CD4-positive, alpha-beta T cell (primary cell): Measurements from ENCODE around the gene NETO2. TPM values are rescaled to one million over a fixed set of nuclear protein-coding genes. Genes with fewer than 3 reads are reported as not detected.
A peak's percentile ranks its signal among the peaks of the same experiment; 100 is the strongest.

ENCODE experiments used
- ATAC-seq: fragments of 200-7000 bp; cut with Tn5 transposase; one replicate; pipeline ENCODE4 v1.10.0; 2022; ENCODE audit warnings: mild to moderate bottlenecking; ENCODE audit not compliant: poor library complexity
- CTCF ChIA-PET: fragments of 350-600 bp; sonication (Branson Sonifier 250); formaldehyde crosslinking; loops from one replicate; lab custom pipeline; 2021; ENCODE audit warnings: antibody characterized with exemption, inconsistent platforms; lab: Charles Lee
- POLR2A ChIA-PET: fragments of 350-600 bp; sonication (Branson Sonifier 250); formaldehyde crosslinking; loops from one replicate; lab custom pipeline; 2021; ENCODE audit warnings: antibody characterized with exemption, inconsistent platforms; lab: Charles Lee
- DNase-seq, 14 experiments: peaks; one replicate each; pipeline ENCODE4 v3.0.0-alpha.2; 2013 to 2020; ENCODE audit warnings: mixed read lengths in 2 of 14
- H3K27ac ChIP-seq, 2 donors: one replicate each; pipeline versions ENCODE4 v1.5.1 to v1.7.0; 2013; ENCODE audit warnings: low read length in 2 of 2, low read depth in 1 of 2, mild to moderate bottlenecking in 1 of 2
- H3K27me3 ChIP-seq, 2 experiments: 1 replicate in 1 of 2; 2 replicates in 1 of 2; pipeline versions ENCODE4 v1.6.1 to v1.7.0; 2013; ENCODE audit warnings: low read length in 2 of 2, control low read depth in 1 of 2, mild to moderate bottlenecking in 1 of 2, moderate library complexity in 1 of 2; ENCODE audit not compliant: insufficient read depth in 2 of 2, control insufficient read depth in 1 of 2
- H3K36me3 ChIP-seq: one replicate; pipeline ENCODE4 v1.6.1; 2013; ENCODE audit warnings: low read length, control low read depth; ENCODE audit not compliant: insufficient read depth
- H3K4me1 ChIP-seq: one replicate; pipeline ENCODE4 v1.6.1; 2013; ENCODE audit warnings: low read length, control low read depth; ENCODE audit not compliant: insufficient read depth
- H3K4me3 ChIP-seq: one replicate; pipeline ENCODE4 v1.5.1; 2013; ENCODE audit warnings: mild to moderate bottlenecking, low read length, moderate library complexity
- H3K9me3 ChIP-seq, 2 experiments: 1 replicate in 1 of 2; 2 replicates in 1 of 2; pipeline versions ENCODE4 v1.6.1 to v1.7.0; 2013; ENCODE audit warnings: low read length in 2 of 2, mild to moderate bottlenecking in 2 of 2, control low read depth in 1 of 2, moderate library complexity in 1 of 2; ENCODE audit not compliant: control insufficient read depth in 1 of 2, insufficient read depth in 1 of 2
- H3K27ac Mint-ChIP-seq: one replicate; pipeline ENCODE4 v1.8.0; 2020; ENCODE audit warnings: mixed read lengths
- H3K27me3 Mint-ChIP-seq: one replicate; pipeline ENCODE4 v1.8.0; 2021; ENCODE audit warnings: mixed read lengths
- H3K36me3 Mint-ChIP-seq: one replicate; pipeline ENCODE4 v1.8.0; 2021; ENCODE audit warnings: low read depth, mixed read lengths
- H3K4me1 Mint-ChIP-seq: one replicate; pipeline ENCODE4 v1.8.0; 2021; ENCODE audit warnings: low read depth, mixed read lengths
- H3K4me3 Mint-ChIP-seq: one replicate; pipeline ENCODE4 v1.8.0; 2020; ENCODE audit warnings: mild to moderate bottlenecking, mixed read lengths
- H3K9me3 Mint-ChIP-seq: one replicate; pipeline ENCODE4 v1.8.0; 2020; ENCODE audit warnings: mixed read lengths
- CTCF ChIP-seq: fragments of 200-600 bp; IDR thresholded peaks from one replicate; pipeline ENCODE4 v1.8.0; 2022; ENCODE audit warnings: antibody characterized with exemption, mild to moderate bottlenecking
- intact Hi-C, 2 experiments: fragments of 100-400 bp; cut with DNase I in 1 of 2; cut with micrococcal nuclease in 1 of 2; formaldehyde crosslinking; loops; one replicate each; pipeline versions ENCODE4 v1.15.1 to v1.9.0; 2023 to 2025; cut with DNase I, micrococcal nuclease
- total RNA-seq, 174 experiments: library from RNA in 2 of 174; stranded (reverse) in 2 of 174; gene quantifications; one replicate each; pipeline ENCODE4 v1.2.3 and lab custom pipeline; 2021 to 2026

The NETO2 gene
- total RNA-seq, 2 experiments from 2014 or later = 1.8 to 1.9 TPM

- no peaks in the 10 kb centered on the region for H3K9me3 Mint-ChIP-seq
- intact Hi-C loops = loop anchor here (5.0 to 10.0 kb wide), 11 partner anchors 107 to 1490 kb away; partner anchors contain the start of genes ABCC11 (in 1 of the 2), C16orf87 (in 1 of the 2), DNAJA2 (in 1 of the 2) and ITFG1 (in 1 of the 2)
These were observed 773 bp upstream of the NETO2 start for GRCh38 chr16:47144559-47144877.

GRCh38 chr16:47142821-47143676 is 696 bp downstream of the NETO2 start:
- H3K4me3 Mint-ChIP-seq = peak overlapping the region; percentile 87
- CTCF ChIA-PET = interaction anchor here (0.7 to 3.7 kb wide), 8 partner anchors 13 to 1031 kb away, joined by 3 to 21 read pairs (median 4); no protein-coding TSS in a partner anchor
- DNase-seq (peak; percentile 26 to 83 (median 52)), ATAC-seq (peak; percentile 53)
- H3K9me3 Mint-ChIP-seq = no peaks in the 10 kb centered on the region
- Histone ChIP-seq H3K4me1 (peaks cover 17% of the 10 kb centered on the region), H3K9me3 (no peaks in the 10 kb centered on the region), H3K4me3 (peak overlapping the region; percentile 56), H3K27me3 (peaks cover 0 to 8% of the 10 kb centered on the region in 2 experiments), H3K27ac (no peak overlapping the region), H3K36me3 (no peaks in the 10 kb centered on the region)
- POLR2A ChIA-PET = interaction anchor here (0.9 to 4.0 kb wide), 5 partner anchors 105 to 1241 kb away, joined by 3 to 23 read pairs (median 7); partner anchors contain the start of genes DNAJA2, ITFG1 and PHKB
- H3K27ac Mint-ChIP-seq = peak overlapping the region; percentile 45
- H3K36me3 Mint-ChIP-seq = no peaks in the 10 kb centered on the region
- H3K4me1 Mint-ChIP-seq = peaks cover 17% of the 10 kb centered on the region
- intact Hi-C loops = loop anchor here (2.0 to 10.0 kb wide), 13 partner anchors 106 to 1492 kb away; partner anchors contain the start of genes DNAJA2 (in 2 of the 2), ABCC11 (in 1 of the 2), C16orf87 (in 1 of the 2) and ITFG1 (in 1 of the 2)
- no peak for TF ChIP-seq CTCF
- peaks cover 21% of the 10 kb centered on the region for H3K27me3 Mint-ChIP-seq

More at GRCh38 chr16:47144559-47144877, 773 bp upstream of the NETO2 start:
- no peak for DNase-seq
- no peak overlapping the region for H3K27ac Mint-ChIP-seq
- peak overlapping the region; percentile 66 for H3K4me3 Mint-ChIP-seq
- H3K4me1 ChIP-seq = peaks cover 17% of the 10 kb centered on the region
- no peaks in the 10 kb centered on the region for H3K9me3 ChIP-seq
- H3K4me1 Mint-ChIP-seq = peaks cover 14% of the 10 kb centered on the region
- H3K4me3 ChIP-seq = peak overlapping the region; percentile 59
- H3K27me3 Mint-ChIP-seq = peaks cover 21% of the 10 kb centered on the region
- H3K36me3 ChIP-seq = no peaks in the 10 kb centered on the region
- POLR2A ChIA-PET = interaction anchor here (1.6 to 4.0 kb wide), 2 partner anchors 11 to 171 kb away, joined by 6 to 23 read pairs; partner anchors contain the start of gene DNAJA2
- H3K27me3 ChIP-seq = peaks cover 0 to 8% of the 10 kb centered on the region in 2 experiments
- H3K36me3 Mint-ChIP-seq = no peaks in the 10 kb centered on the region
- CTCF ChIA-PET = interaction anchor here (0.9 to 1.6 kb wide), 5 partner anchors 10 to 1030 kb away, joined by 3 to 4 read pairs (median 3); no protein-coding TSS in a partner anchor
- TF ChIP-seq CTCF = no peak
- no peak for ATAC-seq
- no peak overlapping the region for H3K27ac ChIP-seq

GRCh38 chr16:47142486-47142820 is 1.3 kb downstream of the NETO2 start:
- TF ChIP-seq CTCF = no peak
- Mint-ChIP-seq H3K4me3 (peak overlapping the region; percentile 87), H3K27me3 (peaks cover 21% of the 10 kb centered on the region), H3K9me3 (no peaks in the 10 kb centered on the region), H3K27ac (peak overlapping the region; percentile 45), H3K36me3 (no peaks in the 10 kb centered on the region), H3K4me1 (peaks cover 17% of the 10 kb centered on the region)
- intact Hi-C loops = loop anchor here (2.0 to 10.0 kb wide), 13 partner anchors 105 to 1492 kb away; partner anchors contain the start of genes DNAJA2 (in 2 of the 2), ABCC11 (in 1 of the 2), C16orf87 (in 1 of the 2) and ITFG1 (in 1 of the 2)
- DNase-seq (peak in 3 of 14 experiments; percentile 27 to 44 (median 42)), ATAC-seq (no peak)
- Histone ChIP-seq H3K36me3 (no peaks in the 10 kb centered on the region), H3K4me3 (peak overlapping the region; percentile 56), H3K27ac (no peak overlapping the region), H3K4me1 (peaks cover 17% of the 10 kb centered on the region), H3K27me3 (peaks cover 0 to 8% of the 10 kb centered on the region in 2 experiments), H3K9me3 (no peaks in the 10 kb centered on the region)
- ChIA-PET CTCF (interaction anchor here (1.2 to 3.7 kb wide), 9 partner anchors 9 to 1214 kb away, joined by 3 to 21 read pairs (median 5); no protein-coding TSS in a partner anchor), POLR2A (interaction anchor here (0.9 to 4.0 kb wide), 6 partner anchors 105 to 1241 kb away, joined by 3 to 23 read pairs (median 6); partner anchors contain the start of genes DNAJA2, ITFG1 and PHKB)
